Amniotic epithelial cell (primary cell): Measurements from ENCODE around the gene NEDD8.
"Not testable (repeated sequence)": the region's sequence is repeated elsewhere in the genome, so short reads cannot be mapped to it uniquely, and the experiment has no call there.

Experiments
- DNase-seq: peaks from one replicate; pipeline ENCODE4 v3.0.0-alpha.2; 2010; ENCODE audit warnings: low read depth

Gene NEDD8

DNA sequence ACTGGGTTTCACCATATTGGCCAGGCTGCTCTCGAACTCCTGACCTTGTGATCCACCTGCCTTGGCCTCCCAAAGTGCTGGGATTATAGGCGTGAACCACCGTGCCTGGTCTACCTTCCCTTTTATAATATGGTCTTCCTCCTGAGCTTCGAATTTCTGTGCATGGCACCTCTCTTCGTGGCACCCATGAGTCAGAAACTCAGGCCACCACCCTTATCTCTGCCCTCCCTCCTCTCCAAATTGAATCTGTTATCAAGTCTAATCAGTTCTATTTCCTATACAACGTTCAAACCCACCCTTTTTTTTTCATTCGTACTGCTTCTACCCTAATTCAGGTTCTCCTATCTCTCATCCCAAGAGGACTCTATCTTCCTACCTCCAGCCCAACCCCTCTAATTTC, 15.3 kb upstream of the NEDD8 start:
- no peak for DNase-seq

- DNase-seq: no peak
Observed at GRCh38 chr14:24246765-24247212, 14.6 kb upstream of the NEDD8 start.

DNA sequence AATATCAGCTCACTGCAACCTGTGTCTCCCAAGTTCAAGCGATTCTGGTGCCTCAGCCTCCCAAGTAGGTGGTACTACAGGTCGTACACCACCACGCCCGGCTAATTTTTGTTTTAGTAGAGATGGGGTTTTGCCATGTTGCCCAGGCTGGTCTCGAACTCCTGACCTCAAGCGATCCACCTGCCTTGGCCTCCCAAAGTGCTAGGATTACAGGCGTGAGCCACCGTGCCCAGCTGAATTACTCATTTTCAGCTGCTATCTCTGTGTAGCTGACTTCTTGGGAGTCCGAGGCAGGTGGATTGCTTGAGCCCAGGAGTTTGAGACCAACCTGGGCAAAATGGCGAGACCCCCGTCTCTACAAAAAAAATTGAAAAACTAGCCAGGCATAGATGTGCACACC, 13.2 kb upstream of the NEDD8 start:
- DNase-seq: not testable (repeated sequence)

DNA sequence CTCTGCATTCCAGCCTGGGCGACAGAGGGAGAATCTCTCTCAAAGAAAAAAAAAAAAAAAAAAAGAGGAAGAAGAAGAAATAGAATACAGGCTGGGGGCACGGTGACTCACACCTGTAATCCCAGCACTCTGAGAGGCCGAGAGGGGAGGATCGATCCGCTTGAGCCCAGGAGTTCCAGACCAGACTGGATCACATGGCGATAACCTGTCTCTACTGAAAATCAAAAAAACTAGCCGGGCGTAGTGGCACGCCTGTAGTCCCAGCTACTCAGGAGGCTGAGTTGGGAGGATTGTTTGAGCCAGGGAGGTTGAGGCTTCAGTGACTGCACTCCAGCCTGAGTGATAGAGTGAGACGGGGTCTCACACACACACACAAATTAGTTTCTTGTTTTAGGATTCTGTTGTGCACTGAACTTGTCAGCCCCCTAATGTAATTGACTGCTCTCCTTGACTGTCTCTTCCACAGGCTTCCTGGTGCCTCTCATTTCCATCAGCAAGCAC, 11.2 kb upstream of the NEDD8 start:
- peak; percentile 7 for DNase-seq

DNA sequence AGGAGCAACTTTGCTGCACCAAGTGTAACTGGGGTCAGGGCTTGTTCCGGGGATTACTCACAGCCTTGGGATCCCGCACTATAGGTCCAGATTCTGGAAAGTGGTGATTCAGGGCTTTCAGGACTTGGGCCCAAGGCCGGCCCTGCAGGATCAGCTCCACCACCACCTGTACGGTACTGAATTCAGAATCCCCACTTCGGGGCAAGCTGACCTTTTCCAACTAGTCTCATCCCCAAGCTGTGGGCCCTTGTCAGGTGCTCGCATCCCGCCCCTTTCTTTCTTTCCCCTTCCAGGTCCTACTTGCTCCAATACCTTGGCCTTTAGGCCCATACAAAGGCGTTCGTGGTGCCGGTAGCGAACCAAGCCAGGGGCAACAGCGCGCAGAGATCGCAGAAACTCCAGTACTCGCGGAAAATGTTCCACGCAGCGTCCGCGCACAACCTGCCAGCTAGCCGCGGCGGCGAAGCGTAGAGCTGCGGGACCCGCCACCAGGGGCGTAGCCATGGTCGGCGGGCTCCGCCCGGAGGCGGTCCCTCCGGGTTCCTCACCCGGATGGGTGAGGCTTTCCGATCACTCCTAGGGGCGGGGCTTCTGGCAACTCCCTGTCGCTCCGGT, 9.8 kb upstream of the NEDD8 start:
- DNase-seq: peak; percentile 87

DNA sequence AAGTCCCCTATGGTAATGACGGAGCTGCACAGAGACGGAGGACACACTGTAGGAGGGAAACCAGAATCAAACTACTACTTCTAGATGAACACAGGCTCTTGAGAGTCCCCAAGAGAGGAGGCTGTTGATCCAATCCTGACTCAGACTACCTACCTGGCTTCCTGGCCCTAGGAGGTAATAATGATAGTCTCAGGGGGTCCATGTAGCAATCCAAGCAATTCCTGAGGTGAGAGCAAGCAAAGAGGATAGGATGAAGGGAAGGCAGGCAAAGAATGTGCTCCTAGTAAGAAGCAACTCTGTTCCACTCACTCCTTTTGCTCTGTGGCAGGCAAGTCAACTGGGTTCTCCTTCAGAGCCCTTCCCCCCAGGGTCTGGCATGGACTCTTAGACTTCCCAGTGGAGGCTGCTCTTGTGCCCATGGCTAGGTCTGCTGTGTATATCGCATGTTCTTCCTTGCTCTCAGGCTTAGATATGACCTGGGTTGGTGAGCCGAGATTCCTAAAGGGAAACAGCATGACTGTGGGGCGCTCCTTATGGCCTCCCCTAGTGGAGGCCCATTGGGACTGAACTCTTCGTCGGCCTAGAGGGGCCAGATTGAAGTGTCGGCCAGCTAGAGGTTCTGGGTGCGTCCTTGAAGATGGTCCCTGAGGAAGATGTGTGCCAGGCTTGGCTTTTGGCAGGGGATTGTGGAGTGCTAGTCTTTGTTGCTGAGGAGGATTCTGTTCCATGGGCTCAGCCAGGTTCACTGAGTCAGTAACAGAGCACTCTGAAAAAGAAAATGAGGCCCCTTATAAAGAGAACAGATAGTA, 8.1 kb upstream of the NEDD8 start:
- DNase-seq: no peak

DNA sequence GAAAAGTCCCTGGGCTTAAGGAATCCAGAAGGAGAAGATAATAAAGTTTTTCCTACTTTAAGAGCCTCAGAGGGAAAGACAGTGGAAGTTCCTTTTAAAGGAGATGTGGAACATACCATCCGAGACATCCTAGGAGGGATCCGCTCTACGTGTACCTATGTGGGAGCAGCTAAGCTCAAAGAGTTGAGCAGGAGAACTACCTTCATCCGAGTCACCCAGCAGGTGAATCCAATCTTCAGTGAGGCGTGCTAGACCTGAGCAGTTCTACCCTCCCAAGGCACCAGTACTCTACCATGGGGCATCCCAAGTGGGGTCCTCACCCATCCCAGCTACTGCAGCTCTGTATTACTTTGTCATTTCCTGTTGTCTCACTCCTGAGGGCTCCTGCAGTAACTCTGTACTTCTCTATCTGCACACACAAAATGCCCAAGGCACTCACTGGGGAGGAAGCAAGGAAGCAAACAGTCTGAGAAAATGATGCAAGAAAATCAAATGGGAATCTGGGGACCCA, 6.4 kb upstream of the NEDD8 start:
- DNase-seq: no peak

DNA sequence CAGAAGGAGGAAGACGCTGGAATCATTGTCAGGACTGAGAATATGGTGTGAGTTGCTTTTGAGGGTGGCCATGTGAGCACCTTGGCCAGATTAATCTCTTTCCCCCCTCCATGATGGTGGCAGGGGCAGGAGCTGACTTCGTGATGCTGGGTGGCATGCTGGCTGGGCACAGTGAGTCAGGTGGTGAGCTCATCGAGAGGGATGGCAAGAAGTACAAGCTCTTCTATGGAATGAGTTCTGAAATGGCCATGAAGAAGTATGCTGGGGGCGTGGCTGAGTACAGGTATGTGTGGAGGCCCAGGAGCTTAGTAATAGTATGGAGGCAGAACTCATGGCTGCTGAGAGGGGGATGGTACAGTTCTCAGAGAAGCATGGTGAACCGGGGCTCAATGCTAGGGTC, 6.0 kb upstream of the NEDD8 start:
- DNase-seq: peak; percentile 22

DNA sequence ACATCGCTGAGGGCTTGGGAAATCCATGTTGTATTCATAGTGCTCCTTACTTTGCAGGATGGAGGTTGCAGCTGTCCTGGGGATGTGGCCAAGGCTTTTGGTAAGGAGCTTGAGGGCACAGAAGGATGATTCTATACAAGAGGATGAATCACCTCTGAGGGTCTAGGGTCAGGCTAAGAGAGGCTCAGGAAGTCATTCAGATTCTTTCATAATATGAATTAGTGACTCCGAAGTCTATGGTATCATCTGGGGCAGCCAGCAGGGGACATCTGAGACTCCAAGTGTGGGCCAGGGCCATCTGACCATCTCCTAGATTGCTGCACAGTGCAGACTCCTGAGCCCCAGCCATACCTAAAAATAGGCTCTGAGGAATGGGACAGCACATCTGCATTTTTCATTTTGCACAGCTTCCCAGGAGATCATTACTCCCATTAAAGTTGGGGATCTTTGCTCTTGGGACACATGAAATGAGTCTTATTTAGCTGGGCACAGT, 5.3 kb upstream of the NEDD8 start:
- DNase-seq: peak; percentile 27

DNA sequence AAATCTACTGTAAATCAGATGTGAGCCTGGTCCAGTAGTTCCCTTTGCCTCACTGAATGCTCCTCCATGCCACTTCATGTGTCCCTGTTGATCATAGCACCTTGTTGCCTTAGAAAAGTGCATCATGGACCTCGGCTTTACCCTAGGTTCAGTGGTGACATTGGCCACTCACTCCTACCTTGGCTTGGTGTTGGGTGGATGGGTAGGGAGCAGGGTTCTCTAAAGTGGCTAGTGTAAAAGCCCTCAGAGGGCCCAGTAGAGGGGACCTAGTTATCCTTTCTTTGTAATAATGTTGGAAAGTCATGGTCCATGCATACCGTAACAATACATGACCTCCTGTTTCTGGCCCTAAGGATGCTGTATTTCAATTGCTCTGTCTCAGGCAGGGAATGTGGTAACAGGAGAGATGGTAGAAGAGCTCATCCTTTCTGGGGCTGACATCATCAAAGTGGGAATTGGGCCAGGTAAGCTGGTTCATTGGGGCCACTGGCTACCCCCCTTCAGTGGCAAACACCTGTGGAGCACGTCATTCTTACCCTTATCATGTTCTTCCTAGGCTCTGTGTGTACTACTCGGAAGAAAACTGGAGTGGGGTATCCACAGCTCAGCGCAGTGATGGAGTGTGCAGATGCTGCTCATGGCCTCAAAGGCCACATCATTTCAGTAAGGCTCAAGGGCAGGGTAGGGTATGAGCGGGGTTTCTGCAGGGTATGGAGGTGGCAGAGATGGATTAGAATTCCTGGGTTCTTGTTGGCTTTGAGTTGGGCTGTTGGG, 4.7 kb upstream of the NEDD8 start:
- no peak for DNase-seq

DNA sequence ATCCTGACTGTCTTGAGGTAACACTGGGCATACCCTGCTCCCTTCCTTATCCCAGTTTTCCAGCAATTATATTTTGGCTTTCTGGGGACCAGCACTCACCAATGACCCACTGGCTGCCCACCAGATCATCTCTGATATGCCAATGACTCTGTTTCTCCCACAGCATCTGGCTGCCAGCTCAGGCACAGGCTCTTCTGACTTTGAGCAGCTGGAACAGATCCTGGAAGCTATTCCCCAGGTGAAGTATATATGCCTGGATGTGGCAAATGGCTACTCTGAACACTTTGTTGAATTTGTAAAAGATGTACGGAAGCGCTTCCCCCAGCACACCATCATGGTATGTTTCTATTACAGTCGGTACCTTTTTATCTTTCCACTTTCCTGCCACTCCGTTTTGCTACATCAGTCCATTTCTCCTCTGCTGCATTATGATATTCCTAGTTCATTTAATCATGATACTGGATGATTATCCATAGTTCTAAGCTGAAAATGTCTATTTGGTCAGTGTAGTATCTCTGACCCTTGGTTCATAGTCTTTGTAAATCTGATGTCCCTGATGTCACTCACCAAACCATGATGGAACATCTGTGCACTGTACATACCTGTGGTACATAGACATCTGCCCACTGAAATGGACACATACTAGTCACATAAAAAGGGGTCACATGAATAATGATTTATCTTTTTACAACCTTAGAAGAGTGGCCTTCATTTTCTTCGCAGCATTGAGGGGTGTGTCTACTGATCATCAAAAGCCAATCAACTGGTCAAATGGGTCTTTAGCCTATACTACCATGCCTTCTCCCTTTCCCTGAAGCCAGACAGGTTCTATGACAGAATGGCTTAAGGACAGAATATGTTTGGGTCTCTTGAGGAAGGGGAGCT, 3.9 kb upstream of the NEDD8 start:
- no peak for DNase-seq

DNA sequence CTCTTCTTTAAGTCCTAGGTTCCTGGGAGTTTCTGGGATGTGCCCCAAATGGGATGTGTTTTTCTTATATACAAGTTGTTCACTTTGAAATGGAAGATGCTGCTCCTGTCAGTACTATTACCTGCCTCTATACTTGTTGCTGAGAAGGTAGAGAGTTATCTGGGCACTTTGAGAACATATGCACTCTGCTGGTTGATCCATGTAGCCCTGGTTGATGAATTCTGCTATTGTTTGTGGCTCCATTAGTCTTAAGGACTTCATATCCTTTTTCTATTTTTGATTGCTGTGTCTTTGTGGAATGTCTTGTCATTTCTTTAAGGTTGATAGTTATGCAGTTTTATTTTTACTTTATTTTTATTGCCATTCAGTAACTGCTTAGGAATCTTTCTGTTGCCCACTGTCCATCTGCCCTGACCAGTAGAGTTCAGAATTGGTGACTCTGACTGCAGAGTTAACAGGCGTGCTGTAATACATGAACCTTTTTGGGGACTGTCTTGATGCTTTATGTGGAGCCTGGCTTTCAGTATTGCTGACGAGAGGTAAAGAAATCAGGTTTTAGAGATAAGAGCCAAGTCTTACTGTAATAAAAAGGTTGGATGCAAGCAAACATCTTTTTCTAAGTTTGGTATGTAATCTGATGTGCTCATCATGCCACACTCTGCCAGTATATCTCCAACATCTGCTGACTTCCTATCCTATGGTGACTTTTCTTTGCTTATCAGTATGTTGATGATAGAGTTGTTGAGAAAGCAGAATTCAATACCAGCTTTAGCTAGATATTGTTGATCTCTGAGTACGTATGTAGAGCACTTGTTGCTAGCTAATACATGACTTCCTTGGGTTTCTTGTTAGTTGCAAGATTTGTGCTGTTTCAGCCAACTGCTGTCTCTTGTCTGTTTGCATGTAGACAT, 2.2 kb upstream of the NEDD8 start:
- DNase-seq: no peak

- DNase-seq: peak; percentile 12
Observed at GRCh38 chr14:24233538-24233866, 1.3 kb upstream of the NEDD8 start.

GRCh38 chr14:24232645-24233537, 724 bp upstream of the NEDD8 start, which contains the start of gene GMPR2:
TSS of gene GMPR2 (plus strand) at chr14:24232929. CDS start at chr14:24233254, 325 bp downstream.
- no peak for DNase-seq

- DNase-seq: no peak
Observed at GRCh38 chr14:24231263-24232120, 675 bp downstream of the NEDD8 start.

- DNase-seq: no peak
Observed at GRCh38 chr14:24228902-24229301, 3.3 kb downstream of the NEDD8 start.

DNA sequence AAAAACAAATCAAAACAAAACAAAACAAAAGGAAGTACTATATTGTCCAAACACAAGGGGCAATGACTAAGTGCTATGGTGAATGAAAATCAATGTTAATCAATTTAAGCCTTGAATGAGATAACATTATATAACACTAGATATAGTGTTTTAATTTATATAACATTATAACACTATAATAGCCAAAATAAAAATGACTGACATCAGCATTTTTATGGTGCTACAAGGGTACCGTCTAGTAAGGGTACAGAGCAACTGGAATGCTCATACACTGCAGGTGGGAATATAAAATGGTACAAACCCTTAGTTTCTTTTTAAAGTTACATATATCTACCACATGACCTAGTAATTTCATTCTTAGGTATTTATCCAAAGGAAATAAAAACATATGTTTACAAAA, 5.7 kb downstream of the NEDD8 start:
- DNase-seq: no peak

DNA sequence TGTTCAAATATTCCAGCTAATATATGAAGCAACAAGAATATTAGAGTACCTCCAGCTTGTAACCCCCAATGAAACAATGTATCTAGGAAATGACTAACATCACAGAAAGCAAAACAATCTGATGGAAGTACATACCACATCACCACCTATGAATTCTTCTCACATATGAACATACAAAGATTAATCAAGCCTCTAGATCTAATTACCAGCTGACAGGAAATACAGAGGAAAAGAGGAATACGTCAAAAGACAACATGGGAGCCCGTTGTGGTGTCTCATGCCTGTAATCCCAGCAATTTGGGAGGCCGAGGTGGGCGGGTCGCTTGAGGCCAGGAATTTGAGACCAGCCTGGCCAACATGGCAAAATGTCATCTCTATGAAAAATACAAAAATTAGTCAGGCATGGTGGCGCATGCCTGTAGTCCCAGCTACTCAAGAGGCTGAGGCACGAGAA, 7.5 kb downstream of the NEDD8 start:
- peak; percentile 91 for DNase-seq
